Measurements from ENCODE around the gene B9D1.

DNA sequence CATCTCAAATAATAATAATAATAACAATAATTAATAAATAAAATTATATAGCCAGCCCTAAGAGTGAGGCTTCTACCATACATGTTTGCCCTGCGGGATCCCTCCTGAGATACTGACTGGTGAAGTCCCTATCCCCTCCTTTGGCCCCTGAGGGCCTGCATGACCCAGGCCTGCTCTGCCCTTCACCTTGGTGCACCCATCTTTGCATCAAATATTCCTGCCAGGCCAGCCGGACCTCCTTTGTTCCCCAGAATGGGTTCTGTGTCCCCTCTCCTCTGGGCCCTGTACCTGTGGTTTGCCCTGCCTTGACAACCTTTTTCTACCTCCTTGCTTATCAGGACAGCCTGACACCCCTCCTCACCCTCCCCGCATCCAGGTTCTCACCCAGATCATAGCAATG, 46.5 kb upstream of the B9D1 start:
- TF ChIP-seq, protein P1, sequence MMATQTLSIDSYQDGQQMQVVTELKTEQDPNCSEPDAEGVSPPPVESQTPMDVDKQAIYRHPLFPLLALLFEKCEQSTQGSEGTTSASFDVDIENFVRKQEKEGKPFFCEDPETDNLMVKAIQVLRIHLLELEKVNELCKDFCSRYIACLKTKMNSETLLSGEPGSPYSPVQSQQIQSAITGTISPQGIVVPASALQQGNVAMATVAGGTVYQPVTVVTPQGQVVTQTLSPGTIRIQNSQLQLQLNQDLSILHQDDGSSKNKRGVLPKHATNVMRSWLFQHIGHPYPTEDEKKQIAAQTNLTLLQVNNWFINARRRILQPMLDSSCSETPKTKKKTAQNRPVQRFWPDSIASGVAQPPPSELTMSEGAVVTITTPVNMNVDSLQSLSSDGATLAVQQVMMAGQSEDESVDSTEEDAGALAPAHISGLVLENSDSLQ (IDR thresholded peaks at IDR 0.05): no peak
- TF ChIP-seq SP1 (IDR thresholded peaks at IDR 0.05): no peak
- no peak for TF ChIP-seq BHLHE40 (IDR thresholded peaks at IDR 0.05; ENCODE audit: borderline replicate concordance)
- TF ChIP-seq FOXK2 (IDR thresholded peaks at IDR 0.05): no peak
- TF ChIP-seq TARDBP (IDR thresholded peaks at IDR 0.05): no peak
- TF ChIP-seq ARNT (IDR thresholded peaks at IDR 0.05): no peak
- no peak for TF ChIP-seq SUZ12 (IDR thresholded peaks at IDR 0.05)
- TF ChIP-seq HDGF (IDR thresholded peaks at IDR 0.05; ENCODE audit: borderline replicate concordance): no peak
- TF ChIP-seq FOXM1 (IDR thresholded peaks at IDR 0.05; ENCODE audit: borderline replicate concordance): no peak
- TF ChIP-seq ELF4 (IDR thresholded peaks at IDR 0.05): no peak
